ENCODE data around the gene NOTCH4.

Gene NOTCH4

DNA sequence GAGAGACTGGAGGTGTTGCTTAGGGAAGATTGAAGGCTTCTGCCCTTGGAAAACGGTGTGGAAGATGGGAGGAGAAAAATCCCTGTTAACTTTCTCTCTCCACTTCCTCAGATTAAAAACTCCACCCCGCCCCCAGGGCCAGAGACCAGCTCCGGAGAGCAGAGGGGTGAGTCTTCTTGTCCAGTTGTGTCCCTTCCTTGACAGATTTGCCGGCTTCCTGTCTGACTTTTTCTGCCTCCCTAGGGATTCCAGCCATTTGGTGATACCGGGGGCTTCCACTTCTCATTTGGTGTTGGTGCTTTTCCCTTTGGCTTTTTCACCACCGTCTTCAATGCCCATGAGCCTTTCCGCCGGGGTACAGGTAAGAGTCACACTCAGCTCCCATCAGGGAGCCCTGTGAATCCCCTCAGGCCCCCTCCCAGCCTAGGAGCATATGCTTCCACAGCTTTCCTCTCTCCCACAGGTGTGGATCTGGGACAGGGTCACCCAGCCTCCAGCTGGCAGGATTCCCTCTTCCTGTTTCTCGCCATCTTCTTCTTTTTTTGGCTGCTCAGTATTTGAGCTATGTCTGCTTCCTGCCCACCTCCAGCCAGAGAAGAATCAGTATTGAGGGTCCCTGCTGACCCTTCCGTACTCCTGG, 44.0 kb downstream of the NOTCH4 start:
- no peak for DNase-seq

DNA sequence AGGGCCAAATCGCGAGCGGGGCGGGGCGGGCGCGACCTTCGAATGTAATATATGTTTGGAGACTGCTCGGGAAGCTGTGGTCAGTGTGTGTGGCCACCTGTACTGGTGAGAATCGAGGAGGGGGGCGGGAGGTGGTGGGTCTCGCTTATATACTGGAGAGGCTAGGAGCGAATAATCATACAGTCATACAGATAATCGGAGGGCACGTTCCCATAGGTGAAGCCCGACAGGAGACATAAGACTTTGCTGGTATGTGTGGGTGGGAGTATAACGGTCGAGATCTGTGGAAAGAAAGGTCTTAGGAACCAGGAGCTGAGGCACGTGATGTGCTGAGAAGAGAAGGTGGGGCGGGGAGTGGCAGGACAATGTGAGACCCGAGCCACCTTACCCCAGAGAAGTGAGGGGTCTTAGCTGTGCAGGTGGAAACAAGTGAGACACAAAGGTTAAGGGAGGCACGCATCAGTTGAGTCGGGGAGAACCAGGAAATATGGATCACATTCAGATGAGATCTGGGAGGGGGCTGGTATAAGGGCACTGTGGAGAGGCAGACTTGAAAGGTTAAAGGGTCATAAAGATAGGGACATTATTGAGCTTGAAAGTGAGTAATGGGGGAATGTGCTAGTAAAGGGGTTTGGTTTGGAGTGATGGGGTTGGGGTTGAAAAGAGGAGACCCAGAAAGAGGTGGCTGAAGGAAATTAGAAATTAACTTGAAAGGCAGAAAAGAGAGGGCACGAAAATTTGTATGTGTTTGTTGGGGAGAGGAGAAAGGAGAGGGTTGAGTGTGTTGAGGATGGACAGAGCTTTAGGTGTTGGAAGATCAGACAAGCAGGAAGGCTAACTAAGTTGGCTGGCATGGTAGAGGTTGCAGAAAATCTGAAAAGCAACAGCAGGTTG, 45.1 kb downstream of the NOTCH4 start:
- DNase-seq = no peak

- DNase-seq = peak; percentile 100
Observed at GRCh38 chr6:32177788-32178546, 45.9 kb downstream of the NOTCH4 start, which contains the start of gene RNF5. Gene RNF5 (plus strand): TSS chr6:32178405. CDS start chr6:32178512, 107 bp downstream.

DNA sequence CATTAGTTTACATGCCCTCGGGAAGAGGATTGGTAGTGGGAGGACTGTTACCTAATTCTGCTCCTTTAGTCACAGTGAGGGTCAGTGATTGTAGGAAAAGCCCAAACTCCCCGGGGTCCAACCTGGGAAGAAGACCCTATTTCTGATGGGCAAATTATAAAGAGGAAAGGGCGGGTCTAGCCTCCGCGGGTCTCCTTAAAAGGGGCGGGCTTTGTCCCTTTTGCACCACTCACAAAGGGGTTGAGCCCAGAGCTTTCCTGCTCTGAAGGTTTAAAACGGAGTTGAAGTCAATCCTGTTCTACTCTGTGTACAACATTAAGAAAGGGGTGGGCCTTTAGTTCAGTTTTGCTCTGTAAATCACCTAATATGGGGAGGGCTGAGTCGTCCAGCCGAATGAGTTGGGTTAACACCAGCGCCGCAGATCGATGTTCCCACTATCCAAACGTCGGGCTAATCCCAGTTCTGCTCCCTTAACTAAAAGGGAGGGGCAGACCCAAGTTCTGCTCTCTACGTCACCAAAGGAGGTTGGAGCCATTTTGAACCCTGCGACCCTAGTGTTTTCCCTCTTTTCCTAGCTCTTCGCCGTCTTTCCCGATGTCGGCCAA, 46.6 kb downstream of the NOTCH4 start:
- no peak for DNase-seq

GRCh38 chr6:32176476-32177182, 47.2 kb downstream of the NOTCH4 start:
- no peak for DNase-seq

DNA sequence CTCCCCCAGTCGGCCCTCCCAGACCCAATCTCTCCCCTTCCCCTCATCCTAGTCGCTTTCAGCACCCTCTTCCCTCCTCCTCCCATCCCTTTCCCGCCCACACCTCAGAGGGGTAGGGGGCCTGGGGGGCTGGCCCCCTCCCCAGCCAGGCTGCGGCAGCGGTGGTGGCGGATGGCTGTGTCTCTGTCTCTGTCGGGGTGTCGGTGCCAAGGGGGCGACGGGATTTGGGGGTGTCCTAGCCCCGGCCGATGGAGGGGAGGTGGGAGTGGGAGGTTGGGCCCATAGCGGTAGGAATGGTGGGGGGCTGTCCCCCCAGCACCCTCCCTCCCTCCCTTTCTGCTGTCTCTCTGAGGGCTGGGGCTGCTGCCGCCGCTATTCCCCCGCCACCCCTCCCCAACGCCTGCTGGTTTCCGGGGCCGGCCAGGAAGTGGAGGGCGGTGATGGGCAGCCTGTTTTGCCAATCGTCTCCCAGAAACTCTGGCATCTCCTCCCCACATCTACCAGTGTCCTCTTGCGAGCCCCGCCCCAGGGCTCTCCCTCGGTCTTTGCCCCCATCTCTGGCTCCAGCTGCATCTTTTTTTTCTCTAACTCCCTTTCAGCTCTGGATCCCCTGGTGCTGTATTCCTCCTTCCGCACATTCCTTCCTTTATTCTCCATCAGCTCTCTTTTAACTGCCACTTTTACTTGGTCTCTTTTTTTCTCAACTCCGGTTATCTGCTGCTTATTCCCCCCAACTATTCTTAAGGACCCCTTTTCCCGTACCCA, 48.0 kb downstream of the NOTCH4 start, which contains the start of gene AGPAT1:
Gene AGPAT1 (minus strand): TSS at position 374 of the 765 bp plus-strand sequence. CDS start 4,588 bp downstream, outside the sequence.
- DNase-seq = peak; percentile 98

GRCh38 chr6:32175322-32175710, 48.6 kb downstream of the NOTCH4 start:
- no peak for DNase-seq

GRCh38 chr6:32174416-32174815, 49.5 kb downstream of the NOTCH4 start:
- DNase-seq = no peak

DNA sequence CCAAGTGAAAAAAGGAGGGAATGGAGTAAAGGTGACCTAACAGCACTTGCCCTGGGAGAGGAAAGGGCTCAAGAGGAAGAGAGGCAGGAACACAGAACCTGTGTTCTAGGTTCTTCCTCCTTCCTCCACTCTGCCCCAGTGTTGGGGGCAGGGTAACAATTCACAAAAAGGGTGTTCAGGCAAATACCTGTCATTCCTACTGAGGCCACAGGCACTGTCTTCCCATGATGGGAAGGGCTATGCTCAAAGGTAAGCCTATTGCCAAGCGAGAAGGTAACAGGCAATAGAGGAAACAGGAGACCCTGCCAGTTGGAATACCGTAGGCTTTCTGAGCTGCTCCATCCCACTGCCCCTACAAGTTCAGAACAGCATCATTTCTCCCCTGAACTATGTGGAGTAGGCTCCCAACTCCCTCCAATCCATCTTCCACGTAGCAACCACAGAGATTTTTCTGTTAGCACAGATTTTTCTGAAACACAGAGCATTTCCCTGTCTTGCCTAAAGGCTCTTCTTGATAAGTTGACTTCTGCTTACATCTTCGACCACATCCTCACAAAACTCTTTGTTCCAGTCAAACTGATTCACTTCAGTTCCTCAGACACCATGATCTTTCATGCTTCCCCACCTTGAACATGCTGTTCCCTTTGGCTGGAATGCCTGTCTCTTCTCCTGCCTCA, 50.7 kb downstream of the NOTCH4 start:
- no peak for DNase-seq

DNA sequence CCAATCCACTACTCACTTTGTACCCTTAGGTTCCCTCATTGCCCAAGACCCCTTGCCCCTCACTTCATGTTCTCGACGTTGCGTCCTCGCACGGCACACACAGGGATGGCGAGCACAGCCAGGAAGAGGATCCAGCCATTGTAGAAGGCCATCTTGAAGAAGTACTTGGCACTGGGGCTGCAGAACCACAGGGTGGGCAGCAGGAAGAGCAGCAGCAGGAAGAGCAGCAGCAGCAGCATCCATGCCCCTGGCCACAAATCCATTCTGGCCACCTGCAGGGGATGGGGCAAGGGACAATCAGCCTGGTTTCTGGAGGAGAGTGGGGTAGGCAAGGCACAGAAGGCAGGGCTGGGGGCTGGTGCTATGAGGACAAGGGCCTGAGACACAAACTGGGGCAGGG, 52.6 kb downstream of the NOTCH4 start:
- no peak for DNase-seq

- no peak for DNase-seq
Observed at GRCh38 chr6:32170294-32170693, 53.6 kb downstream of the NOTCH4 start.

DNA sequence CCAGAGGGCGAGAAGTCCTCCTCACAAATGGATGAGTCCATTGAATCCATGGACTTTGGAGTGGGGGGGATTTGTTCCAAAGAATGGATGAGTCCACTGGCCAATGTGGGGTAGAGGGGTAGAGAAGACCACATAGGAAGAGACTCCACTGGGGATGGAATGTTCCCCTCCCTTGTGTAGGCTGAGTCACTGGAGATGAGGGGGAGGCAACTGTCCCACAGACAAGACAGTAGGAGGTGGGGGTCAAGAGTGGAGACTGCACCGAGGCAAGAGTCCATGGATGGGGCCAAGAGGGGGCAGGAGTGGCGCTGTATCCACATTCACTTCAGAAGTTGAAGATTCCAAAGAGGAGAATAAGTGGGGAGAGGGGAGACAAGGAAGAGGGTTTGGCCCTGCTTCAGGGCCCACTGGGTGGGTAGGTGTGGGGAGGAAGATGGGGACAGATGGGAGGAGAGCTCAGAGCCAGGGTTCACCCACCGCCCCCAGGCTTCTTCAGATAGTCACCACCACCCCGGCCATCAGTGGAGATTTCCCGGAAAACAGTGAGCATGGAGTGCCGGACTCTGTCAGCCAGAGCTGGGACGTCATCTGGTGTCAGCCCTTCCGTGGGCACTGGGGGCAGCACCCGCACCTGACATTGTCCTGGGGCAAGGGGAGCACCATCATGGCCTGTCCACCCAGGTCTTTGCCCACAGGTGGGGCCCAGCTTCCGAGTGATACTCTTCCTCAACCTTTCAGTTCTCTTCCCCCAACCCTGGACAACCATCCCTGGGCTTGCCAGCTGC, 54.9 kb downstream of the NOTCH4 start:
- DNase-seq = peak; percentile 67

- DNase-seq = no peak
Observed at GRCh38 chr6:32168350-32168749, 55.5 kb downstream of the NOTCH4 start.

- no peak for DNase-seq
Observed at GRCh38 chr6:32167761-32168262, 56.1 kb downstream of the NOTCH4 start.

GRCh38 chr6:32167154-32167760, 56.6 kb downstream of the NOTCH4 start:
- DNase-seq = no peak

GRCh38 chr6:32166411-32167061, 57.3 kb downstream of the NOTCH4 start:
- no peak for DNase-seq

GRCh38 chr6:32164295-32164694, 59.6 kb downstream of the NOTCH4 start, which contains the start of gene EGFL8:
Gene EGFL8 (plus strand): TSS chr6:32164595. CDS start chr6:32166166, 1,571 bp downstream.
- DNase-seq = no peak

- DNase-seq = no peak
Observed at GRCh38 chr6:32163559-32164258, 60.2 kb downstream of the NOTCH4 start.
